Measurements from ENCODE around the gene ZC3H18. TPM values are rescaled to one million over a fixed set of nuclear protein-coding genes. Genes with fewer than 3 reads are reported as not detected.

Gene ZC3H18
- total RNA-seq, 6 experiments from 2014 or later, result 37.9 to 49.3 (median 42.8) TPM

DNA sequence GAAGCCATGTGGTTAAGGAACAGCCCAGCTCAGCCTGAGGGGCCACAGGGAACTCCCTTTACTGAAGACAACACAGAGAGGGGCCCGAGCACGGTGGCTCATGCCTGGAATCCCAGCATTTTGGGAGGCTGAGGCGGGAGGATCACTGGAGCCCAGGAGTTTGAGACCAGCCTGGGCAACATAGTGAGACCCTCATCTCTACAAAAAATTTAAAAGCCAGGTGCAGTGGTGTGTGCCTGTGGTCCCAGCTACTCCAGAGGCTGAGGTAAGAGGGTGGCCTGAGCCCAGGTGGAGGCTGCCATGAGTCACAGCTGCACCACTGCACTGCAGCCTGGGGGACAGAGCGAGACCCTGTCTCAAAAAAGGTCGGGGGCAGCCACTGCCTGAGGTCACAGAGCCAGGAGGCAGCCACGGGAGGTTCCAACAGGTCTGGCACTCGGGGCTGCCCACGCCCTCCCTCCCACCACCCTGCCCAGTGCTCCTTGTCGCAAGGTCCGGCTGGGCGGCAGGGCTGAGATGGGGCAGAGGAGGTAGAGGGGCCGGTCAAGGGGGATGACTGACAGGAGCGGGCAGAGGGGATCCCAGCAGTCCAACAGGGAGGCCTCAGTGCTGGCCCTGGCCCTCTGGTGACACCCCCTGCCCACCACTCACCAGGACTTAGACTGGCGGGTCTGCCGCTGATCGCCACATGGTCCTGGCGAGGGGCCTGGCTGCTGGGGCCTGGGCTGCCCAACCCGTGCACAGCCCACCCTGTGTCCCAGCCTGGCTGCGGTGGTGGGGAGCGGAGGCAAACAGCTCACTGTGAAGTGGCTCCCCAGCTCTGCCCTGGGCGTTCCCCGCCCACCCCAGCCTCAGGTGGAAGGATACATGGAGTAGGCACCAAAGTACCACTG lies 77.2 kb downstream of the ZC3H18 start:
- DNase-seq, result no peak
- Mint-ChIP-seq H3K4me3 (no peak overlapping the region), H3K27me3 (ENCODE audit: insufficient read depth) (peaks cover 3% of the 10 kb centered on the region; the same call in 1 of the 2 replicates), H3K27ac (no peak overlapping the region), H3K4me1 (ENCODE audit: low read depth) (no peaks in the 10 kb centered on the region), H3K36me3 (ENCODE audit: low read depth) (no peaks in the 10 kb centered on the region; the same call in 1 of the 2 replicates), H3K9me3 (no peaks in the 10 kb centered on the region)
- TF ChIP-seq, protein P1, sequence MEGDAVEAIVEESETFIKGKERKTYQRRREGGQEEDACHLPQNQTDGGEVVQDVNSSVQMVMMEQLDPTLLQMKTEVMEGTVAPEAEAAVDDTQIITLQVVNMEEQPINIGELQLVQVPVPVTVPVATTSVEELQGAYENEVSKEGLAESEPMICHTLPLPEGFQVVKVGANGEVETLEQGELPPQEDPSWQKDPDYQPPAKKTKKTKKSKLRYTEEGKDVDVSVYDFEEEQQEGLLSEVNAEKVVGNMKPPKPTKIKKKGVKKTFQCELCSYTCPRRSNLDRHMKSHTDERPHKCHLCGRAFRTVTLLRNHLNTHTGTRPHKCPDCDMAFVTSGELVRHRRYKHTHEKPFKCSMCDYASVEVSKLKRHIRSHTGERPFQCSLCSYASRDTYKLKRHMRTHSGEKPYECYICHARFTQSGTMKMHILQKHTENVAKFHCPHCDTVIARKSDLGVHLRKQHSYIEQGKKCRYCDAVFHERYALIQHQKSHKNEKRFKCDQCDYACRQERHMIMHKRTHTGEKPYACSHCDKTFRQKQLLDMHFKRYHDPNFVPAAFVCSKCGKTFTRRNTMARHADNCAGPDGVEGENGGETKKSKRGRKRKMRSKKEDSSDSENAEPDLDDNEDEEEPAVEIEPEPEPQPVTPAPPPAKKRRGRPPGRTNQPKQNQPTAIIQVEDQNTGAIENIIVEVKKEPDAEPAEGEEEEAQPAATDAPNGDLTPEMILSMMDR (IDR thresholded peaks at IDR 0.05), result no peak

DNA sequence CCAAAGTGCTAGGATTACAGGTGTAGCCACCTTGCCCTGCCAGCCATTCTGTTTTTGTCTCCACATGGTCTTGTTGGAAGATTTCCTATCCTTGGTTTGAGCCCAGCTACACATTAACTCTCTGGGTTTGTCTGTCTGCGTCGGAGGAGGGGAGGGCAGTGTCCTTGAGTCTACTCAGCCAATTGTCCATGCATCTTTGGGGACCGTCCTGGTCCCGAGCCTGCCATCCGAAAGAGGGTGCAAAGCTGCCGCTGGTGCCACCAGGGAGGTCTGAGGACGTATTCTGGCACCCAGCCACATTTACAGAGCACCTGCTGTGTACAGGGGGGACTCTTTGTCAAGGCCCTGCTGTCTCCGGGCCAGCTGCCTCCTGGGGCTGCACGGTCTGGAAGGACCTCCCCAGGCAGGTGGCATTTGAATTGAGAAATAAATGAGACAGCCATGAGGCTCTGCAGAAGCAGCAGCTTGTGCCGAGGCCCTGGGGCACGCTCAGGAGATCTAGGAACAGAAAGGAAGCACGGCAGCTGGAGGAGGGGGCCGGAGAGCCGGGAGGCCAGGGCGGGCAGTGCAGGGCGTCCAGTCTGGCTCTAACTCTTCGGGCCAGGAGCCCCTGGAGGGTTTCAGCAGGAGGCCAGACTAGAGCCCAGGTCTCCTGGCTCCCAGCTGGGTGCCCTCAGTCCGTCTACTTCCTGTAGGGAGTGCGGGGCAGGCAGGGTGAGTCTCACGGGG lies 79.2 kb downstream of the ZC3H18 start:
- Mint-ChIP-seq H3K9me3 (no peaks in the 10 kb centered on the region), H3K27ac (no peak overlapping the region), H3K36me3 (ENCODE audit: low read depth) (no peaks in the 10 kb centered on the region; the same call in 1 of the 2 replicates), H3K27me3 (ENCODE audit: insufficient read depth) (peaks cover 3% of the 10 kb centered on the region; the same call in 1 of the 2 replicates), H3K4me1 (ENCODE audit: low read depth) (no peaks in the 10 kb centered on the region), H3K4me3 (peak overlapping the region; percentile 29; the same call in 1 of the 2 replicates)
- TF ChIP-seq, protein P1 (IDR thresholded peaks at IDR 0.05), result no peak
- DNase-seq, result no peak

DNA sequence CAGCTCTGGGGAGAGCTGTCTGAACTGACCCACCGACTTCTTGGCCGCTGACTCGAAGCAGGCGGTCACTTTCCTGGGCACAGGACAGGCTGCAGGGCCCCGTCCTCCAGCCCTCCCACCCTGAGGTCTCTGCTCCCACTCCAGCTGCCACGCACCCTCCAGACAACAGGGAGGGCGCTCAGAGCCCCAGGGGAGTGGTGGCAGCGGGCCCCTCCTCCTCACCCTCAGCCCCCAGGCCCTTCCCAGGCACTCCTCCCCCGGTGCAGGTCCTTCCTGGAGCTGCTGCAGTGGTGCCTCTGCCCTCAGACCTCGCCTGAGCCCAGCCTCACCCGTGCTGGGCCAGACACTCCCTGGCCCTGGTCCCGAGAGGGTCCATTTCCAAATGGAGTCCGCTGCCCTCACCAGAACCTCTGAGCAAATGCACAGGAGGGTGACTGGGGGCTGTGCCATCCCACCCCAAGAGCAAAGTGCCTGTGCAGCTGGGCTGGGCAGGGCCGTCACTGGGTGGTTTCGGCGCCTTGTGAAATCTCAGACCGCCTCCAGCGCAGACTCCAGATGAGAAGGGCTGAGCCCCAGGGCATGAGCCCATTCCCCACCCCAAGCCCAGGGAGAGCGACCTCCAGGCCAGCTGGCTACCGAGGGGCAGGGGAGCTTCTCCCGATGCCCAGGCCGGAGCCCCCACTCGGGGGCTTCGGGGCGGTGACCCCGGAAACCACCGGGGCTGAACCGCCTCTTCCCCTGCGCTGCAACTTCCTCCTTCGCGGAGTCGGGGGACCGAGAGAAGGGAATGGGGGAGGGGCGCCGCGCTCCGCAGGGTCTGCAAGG lies 79.9 kb downstream of the ZC3H18 start:
- H3K9me3 Mint-ChIP-seq, result no peaks in the 10 kb centered on the region
- no peak for DNase-seq
- H3K27ac Mint-ChIP-seq, result no peak overlapping the region
- TF ChIP-seq, protein P1 (IDR thresholded peaks at IDR 0.05), result no peak
- peak overlapping the region; percentile 85 for H3K4me3 Mint-ChIP-seq
- no peaks in the 10 kb centered on the region; the same call in 1 of the 2 replicates for H3K36me3 Mint-ChIP-seq (ENCODE audit: low read depth)
- H3K4me1 Mint-ChIP-seq (ENCODE audit: low read depth), result no peaks in the 10 kb centered on the region
- H3K27me3 Mint-ChIP-seq (ENCODE audit: insufficient read depth), result no peaks in the 10 kb centered on the region

DNA sequence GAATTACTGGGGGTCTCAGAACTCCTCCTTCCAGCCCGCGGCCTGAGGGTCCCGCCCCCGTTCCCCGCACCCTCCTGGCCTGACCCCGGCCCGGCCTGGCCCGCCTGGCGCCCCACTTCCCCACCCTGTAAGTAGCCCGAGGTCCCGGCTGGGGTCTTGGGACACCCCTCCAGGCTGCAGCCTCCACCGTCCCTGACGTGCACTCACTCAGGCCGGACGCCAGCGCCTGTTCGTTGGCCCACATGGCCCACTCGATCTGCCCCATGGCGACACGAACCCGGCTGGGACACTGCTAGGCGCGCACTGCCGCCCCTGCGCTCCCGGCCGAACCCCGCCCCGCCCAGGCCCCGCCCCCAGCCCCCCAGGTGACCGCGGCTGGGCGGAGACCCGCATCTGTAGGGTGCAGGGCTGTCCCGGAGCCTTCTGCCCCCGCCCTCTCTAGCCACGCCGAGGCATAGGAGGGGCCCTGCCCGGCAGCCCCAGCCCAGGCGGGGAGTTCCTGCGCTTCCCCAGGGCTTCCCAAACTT lies 80.6 kb downstream of the ZC3H18 start, which contains the start of gene CYBA:
Gene CYBA, minus strand, starts transcription at position 305 of the 527 bp plus-strand sequence. Its CDS starts 40 bp downstream, at position 265.
- H3K4me1 Mint-ChIP-seq (ENCODE audit: low read depth), result no peaks in the 10 kb centered on the region
- H3K36me3 Mint-ChIP-seq (ENCODE audit: low read depth), result no peaks in the 10 kb centered on the region; the same call in 1 of the 2 replicates
- peak; percentile 48 for DNase-seq
- H3K9me3 Mint-ChIP-seq, result no peaks in the 10 kb centered on the region
- peak within 1 kb of the TSS; percentile 85 for H3K4me3 Mint-ChIP-seq
- H3K27me3 Mint-ChIP-seq (ENCODE audit: insufficient read depth), result no peaks in the 10 kb centered on the region
- H3K27ac Mint-ChIP-seq, result no peak within 1 kb of the TSS
- TF ChIP-seq, protein P1 (IDR thresholded peaks at IDR 0.05), result no peak
